HepG2 (cell line): Measurements from ENCODE around the gene SECTM1. TPM values are rescaled to one million over a fixed set of nuclear protein-coding genes. Genes with fewer than 3 reads are reported as not detected.

ENCODE experiments used
- ATAC-seq: fragments of 200-7000 bp; cut with Tn5 transposase; 3 replicates; pipeline ENCODE4 v1.9.1; 2020; ENCODE audit warnings: mild to moderate bottlenecking, moderate library complexity
- BruUV-seq: library from RNA; stranded (reverse); fragments of 400-500 nt; replicated peaks from 2 replicates; lab custom pipeline; 2021; lab: Mats Ljungman, UMichigan
- CTCF ChIA-PET: fragments of 300-600 bp; formaldehyde crosslinking; extraction: SDS; loops from one replicate; lab custom pipeline; 2021; ENCODE audit warnings: low total read pairs, inconsistent platforms, low intra/inter-chr PET ratio; lab: Yijun Ruan, JAX
- POLR2A ChIA-PET: fragments of 350-600 bp; sonication (Branson Sonifier 250); formaldehyde crosslinking; loops from one replicate; lab custom pipeline; 2020; ENCODE audit warnings: antibody characterized with exemption, inconsistent platforms; lab: Yijun Ruan, JAX
- DNase-seq: peaks from one replicate; pipeline ENCODE4 v3.0.0-alpha.2; 2015; ENCODE audit warnings: low spot score
- FAIRE-seq: peaks from 3 replicates; lab custom pipeline; 2011; peaks lifted over from hg19 to GRCh38; lab: Jason Lieb, UNC
- H2AFZ ChIP-seq: one replicate; pipeline ENCODE4 v1.6.1; 2011; ENCODE audit warnings: low read length, inconsistent platforms
- H3K27ac ChIP-seq: fragments of 300-600 bp; 3 replicates; pipeline ENCODE4 v1.8.0; 2011; ENCODE audit warnings: mixed run types, mild to moderate bottlenecking, mixed read lengths, low read length, inconsistent platforms; ENCODE audit not compliant: insufficient read depth; ENCODE audit errors: extremely low read length
- H3K27me3 ChIP-seq, 2 experiments: fragments of 200-600 bp in 1 of 2; 2 replicates in 1 of 2; 3 replicates in 1 of 2; pipeline versions ENCODE4 v1.6.0 to v1.8.0; 2011; ENCODE audit warnings: low read length in 2 of 2, mild to moderate bottlenecking in 2 of 2, moderate library complexity in 2 of 2, inconsistent platforms in 1 of 2; ENCODE audit not compliant: insufficient read depth in 2 of 2, control insufficient read depth in 1 of 2
- H3K36me3 ChIP-seq, 2 experiments: fragments of 200-600 bp in 1 of 2; replicated peaks in 1 of 2; 2 replicates in 1 of 2; 3 replicates in 1 of 2; pipeline versions ENCODE4 v1.5.1 to v1.8.0; 2011; ENCODE audit warnings: low read length in 2 of 2, inconsistent platforms in 1 of 2; ENCODE audit not compliant: insufficient read depth in 2 of 2, control insufficient read depth in 1 of 2
- H3K4me1 ChIP-seq: 2 replicates; pipeline ENCODE4 v1.5.1; 2012; ENCODE audit warnings: low read length, inconsistent platforms; ENCODE audit not compliant: insufficient read depth
- H3K4me2 ChIP-seq: 2 replicates; pipeline ENCODE4 v1.6.0; 2011; ENCODE audit warnings: low read depth, low read length, inconsistent platforms
- H3K4me3 ChIP-seq, 3 experiments: fragments of 200-600 bp in 1 of 3; sonication (generic), shearing (Covaris generic) in 1 of 3; replicated peaks in 1 of 3; 2 replicates each; pipeline ENCODE4 v1.5.1; 2011 to 2016; ENCODE audit warnings: low read length in 3 of 3, inconsistent platforms in 2 of 3, low read depth in 2 of 3, mild to moderate bottlenecking in 2 of 3, control low read depth in 1 of 3, mixed read lengths in 1 of 3; ENCODE audit not compliant: insufficient read depth in 1 of 3
- H3K79me2 ChIP-seq: one replicate; pipeline ENCODE4 v1.6.1; 2011; ENCODE audit warnings: low read length, inconsistent platforms; ENCODE audit not compliant: insufficient read depth
- H3K9ac ChIP-seq: 2 replicates; pipeline ENCODE4 v1.6.0; 2011; ENCODE audit warnings: mild to moderate bottlenecking, low read depth, low read length, inconsistent platforms; ENCODE audit not compliant: insufficient read depth
- H3K9me3 ChIP-seq: 2 replicates; pipeline ENCODE4 v1.5.1; 2012; ENCODE audit warnings: mild to moderate bottlenecking, low read length
- H4K20me1 ChIP-seq: 2 replicates; pipeline ENCODE4 v1.6.0; 2011; ENCODE audit warnings: inconsistent platforms, mild to moderate bottlenecking, low read length, moderate library complexity; ENCODE audit not compliant: insufficient read depth
- CAMTA2 ChIP-seq: sonication (generic); formaldehyde crosslinking; IDR thresholded peaks from 2 replicates; pipeline ENCODE4 v1.4.0; 2020; ENCODE audit warnings: mild to moderate bottlenecking, missing genetic modification reagents, borderline replicate concordance
- DNMT3B ChIP-seq: conservative IDR thresholded peaks from 2 replicates; pipeline ENCODE4 v1.6.1; 2016; ENCODE audit warnings: missing biosample characterization, control low read depth
- HMGA1 ChIP-seq: sonication (generic); formaldehyde crosslinking; conservative IDR thresholded peaks from 2 replicates; pipeline ENCODE4 v1.4.0; 2020; ENCODE audit warnings: missing genetic modification reagents
- ISL2 ChIP-seq: sonication (generic); formaldehyde crosslinking; IDR thresholded peaks from 2 replicates; pipeline ENCODE4 v1.5.0; 2020; ENCODE audit warnings: missing genetic modification reagents
- JARID2 ChIP-seq: sonication (generic); formaldehyde crosslinking; IDR thresholded peaks from 2 replicates; pipeline ENCODE4 v1.8.1; 2023; ENCODE audit warnings: missing genetic modification reagents, inconsistent platforms; ENCODE audit not compliant: insufficient replicate concordance
- JUNB ChIP-seq: sonication (generic); formaldehyde crosslinking; IDR thresholded peaks from 2 replicates; pipeline ENCODE4 v1.8.0; 2022; ENCODE audit warnings: missing genetic modification reagents, mild to moderate bottlenecking, borderline replicate concordance
- KDM2A ChIP-seq: sonication (generic); formaldehyde crosslinking; IDR thresholded peaks from 2 replicates; pipeline ENCODE4 v1.4.0; 2020; ENCODE audit warnings: low read depth, missing genetic modification reagents, borderline replicate concordance
- MEF2D ChIP-seq: sonication (generic); formaldehyde crosslinking; IDR thresholded peaks from 2 replicates; pipeline ENCODE4 v1.5.1; 2020; ENCODE audit warnings: mild to moderate bottlenecking, missing genetic modification reagents
- NR3C1 ChIP-seq: sonication (generic); formaldehyde crosslinking; IDR thresholded peaks from 2 replicates; pipeline ENCODE4 v1.4.0; 2020; ENCODE audit warnings: missing genetic modification reagents
- PHF21A ChIP-seq: sonication (generic); formaldehyde crosslinking; IDR thresholded peaks from 2 replicates; pipeline ENCODE4 v1.5.0; 2020; ENCODE audit warnings: mild to moderate bottlenecking, missing genetic modification reagents
- SMAD9 ChIP-seq: sonication (generic); formaldehyde crosslinking; IDR thresholded peaks from 2 replicates; pipeline ENCODE4 v1.5.1; 2020; ENCODE audit warnings: mild to moderate bottlenecking, missing genetic modification reagents
- SMARCC2 ChIP-seq: fragments of 450-650 bp; IDR thresholded peaks from 2 replicates; pipeline ENCODE4 v1.6.1; 2017; ENCODE audit warnings: antibody characterized with exemption, mild to moderate bottlenecking
- SRY ChIP-seq: sonication (generic); formaldehyde crosslinking; IDR thresholded peaks from 2 replicates; pipeline ENCODE4 v1.8.0; 2022; ENCODE audit warnings: mild to moderate bottlenecking, missing genetic modification reagents
- ZNF264 ChIP-seq: sonication (generic); formaldehyde crosslinking; IDR thresholded peaks from 2 replicates; pipeline ENCODE4 v1.4.0; 2020; ENCODE audit warnings: missing genetic modification reagents
- ZNF383 ChIP-seq: sonication (generic); formaldehyde crosslinking; IDR thresholded peaks from 2 replicates; pipeline ENCODE4 v1.4.0; 2020; ENCODE audit warnings: missing genetic modification reagents, mild to moderate bottlenecking, borderline replicate concordance
- ZNF660 ChIP-seq: sonication (generic); formaldehyde crosslinking; IDR thresholded peaks from 2 replicates; pipeline ENCODE4 v1.5.1; 2020; ENCODE audit warnings: mild to moderate bottlenecking, low read depth, missing genetic modification reagents, borderline replicate concordance
- ZNF850 ChIP-seq: sonication (generic); formaldehyde crosslinking; conservative IDR thresholded peaks from 2 replicates; pipeline ENCODE4 v1.9.0; 2021; ENCODE audit warnings: mild to moderate bottlenecking, missing genetic modification reagents
- WGBS: methylation state at CpG from one replicate; pipeline ENCODE4 v1.1.6; 2017; ENCODE audit warnings: low lambda C conversion rate; 5-methylcytosine and 5-hydroxymethylcytosine counted together
- in situ Hi-C: cut with HindIII; loops from 2 replicates; pipeline ENCODE4 v1.10.0; 2017; ENCODE audit warnings: low pct_unique_long_range_greater_than_20kb; ENCODE audit not compliant: extremely low pct_ligation_motif_present
- intact Hi-C: fragments of 100-400 bp; cut with micrococcal nuclease; formaldehyde crosslinking; loops from one replicate; pipeline ENCODE4 v1.10.0; 2022; ENCODE audit not compliant: unreplicated experiment
- polyA plus RNA-seq, 8 experiments: library from polyadenylated mRNA; depleted of rRNA in 3 of 8; stranded (reverse) in 7 of 8; unstranded in 1 of 8; fragments of >200 nt; fragmentation: Illumina TruSeq in 4 of 8; extraction: Trizol in 4 of 8; gene quantifications; 2 replicates each; pipeline versions ENCODE4 v1.2.1 to v1.2.3, GENCODE V29; 2011 to 2016; ENCODE audit warnings: low read depth in 4 of 8, missing spikeins in 1 of 8, mixed read lengths in 1 of 8; ENCODE audit not compliant: insufficient read depth in 1 of 8
- total RNA-seq, 5 experiments: library from RNA; depleted of rRNA; stranded (reverse); fragments of >200 nt; fragmentation: Illumina TruSeq; extraction: Trizol; gene quantifications; 2 replicates each; pipeline ENCODE4 v1.2.3, GENCODE V29; 2016; ENCODE audit warnings: low read depth in 1 of 5
- TF ChIP-seq, protein P1 (sequence below): IDR thresholded peaks from 2 replicates; pipeline ENCODE4 v1.4.0; 2020; ENCODE audit warnings: mild to moderate bottlenecking, missing genetic modification reagents
- TF ChIP-seq, protein P2 (sequence below): IDR thresholded peaks from 2 replicates; pipeline ENCODE4 v1.6.1; 2012; ENCODE audit warnings: inconsistent platforms

The SECTM1 gene
- total and polyA plus RNA-seq, 2 of the 13 experiments (the other 11 are each of a cell fraction or from before 2014, with no cell fraction given): 3.5 to 5.3 TPM

DNA sequence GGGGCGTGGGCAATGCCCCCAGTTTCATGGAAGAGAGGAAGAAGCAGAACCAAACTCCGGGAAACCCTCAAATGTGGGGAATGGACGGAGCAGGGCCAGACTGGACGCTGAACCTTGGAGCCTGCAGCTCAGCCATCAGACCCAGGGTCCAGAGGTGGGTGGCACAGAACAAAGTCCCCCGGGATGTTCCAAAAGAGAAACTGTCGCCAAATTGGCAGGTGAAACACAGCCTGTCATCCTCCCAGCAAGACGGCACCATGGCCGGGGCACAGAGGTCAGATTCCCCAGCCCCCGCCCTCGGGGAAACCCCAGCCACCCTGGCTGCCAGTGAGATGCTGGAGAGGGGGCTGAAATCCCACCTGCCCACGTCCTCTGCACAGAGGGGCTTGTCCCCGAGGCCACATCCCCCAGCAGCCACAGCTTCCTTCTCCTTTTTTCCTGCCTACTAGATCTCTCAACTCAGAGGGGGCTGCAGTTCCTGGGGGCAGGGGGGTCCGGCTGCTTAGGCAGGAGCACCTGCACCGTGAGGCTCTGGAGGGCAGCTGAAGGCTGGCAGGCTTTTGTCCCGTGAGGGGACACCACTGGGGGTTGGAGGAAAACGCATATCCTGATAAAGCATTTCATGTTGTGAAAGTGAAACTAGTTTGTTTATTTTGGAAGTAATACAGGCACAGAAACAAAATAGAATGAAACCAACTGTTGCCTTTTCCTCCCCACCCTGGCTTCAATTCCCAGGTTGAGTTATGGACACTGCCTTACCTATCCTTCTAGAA, 1.2 kb upstream of the SECTM1 start:
- H3K9ac ChIP-seq: peak overlapping the region; percentile 43
- peaks cover 88% of the 10 kb centered on the region for H3K4me1 ChIP-seq
- in situ Hi-C loops: no loop called here
- no peak for TF ChIP-seq PHF21A (CRISPR knock-in tag)
- TF ChIP-seq CAMTA2 (CRISPR knock-in tag): no peak
- TF ChIP-seq SMAD9 (CRISPR knock-in tag): no peak
- no peak for TF ChIP-seq ZNF850 (CRISPR knock-in tag)
- peak; percentile 40; the same call in 1 of the 2 replicates for TF ChIP-seq KDM2A (CRISPR knock-in tag)
- no peak for TF ChIP-seq JUNB
- TF ChIP-seq SRY (CRISPR knock-in tag): no peak
- TF ChIP-seq ISL2 (CRISPR knock-in tag): no peak; the same call in 1 of the 2 replicates
- no peak for TF ChIP-seq ZNF660 (CRISPR knock-in tag)
- TF ChIP-seq DNMT3B (CRISPR knock-in tag): no peak
- TF ChIP-seq ZNF264: no peak
- TF ChIP-seq HMGA1 (CRISPR knock-in tag): no peak
- TF ChIP-seq, protein P1, sequence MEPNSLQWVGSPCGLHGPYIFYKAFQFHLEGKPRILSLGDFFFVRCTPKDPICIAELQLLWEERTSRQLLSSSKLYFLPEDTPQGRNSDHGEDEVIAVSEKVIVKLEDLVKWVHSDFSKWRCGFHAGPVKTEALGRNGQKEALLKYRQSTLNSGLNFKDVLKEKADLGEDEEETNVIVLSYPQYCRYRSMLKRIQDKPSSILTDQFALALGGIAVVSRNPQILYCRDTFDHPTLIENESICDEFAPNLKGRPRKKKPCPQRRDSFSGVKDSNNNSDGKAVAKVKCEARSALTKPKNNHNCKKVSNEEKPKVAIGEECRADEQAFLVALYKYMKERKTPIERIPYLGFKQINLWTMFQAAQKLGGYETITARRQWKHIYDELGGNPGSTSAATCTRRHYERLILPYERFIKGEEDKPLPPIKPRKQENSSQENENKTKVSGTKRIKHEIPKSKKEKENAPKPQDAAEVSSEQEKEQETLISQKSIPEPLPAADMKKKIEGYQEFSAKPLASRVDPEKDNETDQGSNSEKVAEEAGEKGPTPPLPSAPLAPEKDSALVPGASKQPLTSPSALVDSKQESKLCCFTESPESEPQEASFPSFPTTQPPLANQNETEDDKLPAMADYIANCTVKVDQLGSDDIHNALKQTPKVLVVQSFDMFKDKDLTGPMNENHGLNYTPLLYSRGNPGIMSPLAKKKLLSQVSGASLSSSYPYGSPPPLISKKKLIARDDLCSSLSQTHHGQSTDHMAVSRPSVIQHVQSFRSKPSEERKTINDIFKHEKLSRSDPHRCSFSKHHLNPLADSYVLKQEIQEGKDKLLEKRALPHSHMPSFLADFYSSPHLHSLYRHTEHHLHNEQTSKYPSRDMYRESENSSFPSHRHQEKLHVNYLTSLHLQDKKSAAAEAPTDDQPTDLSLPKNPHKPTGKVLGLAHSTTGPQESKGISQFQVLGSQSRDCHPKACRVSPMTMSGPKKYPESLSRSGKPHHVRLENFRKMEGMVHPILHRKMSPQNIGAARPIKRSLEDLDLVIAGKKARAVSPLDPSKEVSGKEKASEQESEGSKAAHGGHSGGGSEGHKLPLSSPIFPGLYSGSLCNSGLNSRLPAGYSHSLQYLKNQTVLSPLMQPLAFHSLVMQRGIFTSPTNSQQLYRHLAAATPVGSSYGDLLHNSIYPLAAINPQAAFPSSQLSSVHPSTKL (CRISPR knock-in tag): no peak
- no peak for TF ChIP-seq JARID2 (CRISPR knock-in tag)
- TF ChIP-seq NR3C1 (CRISPR knock-in tag): no peak
- TF ChIP-seq, protein P2, sequence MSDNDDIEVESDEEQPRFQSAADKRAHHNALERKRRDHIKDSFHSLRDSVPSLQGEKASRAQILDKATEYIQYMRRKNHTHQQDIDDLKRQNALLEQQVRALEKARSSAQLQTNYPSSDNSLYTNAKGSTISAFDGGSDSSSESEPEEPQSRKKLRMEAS: peak; percentile 1; the same call in 1 of the 2 replicates
- TF ChIP-seq MEF2D (CRISPR knock-in tag): peak; percentile 62; the same call in 1 of the 2 replicates
- no peak for TF ChIP-seq SMARCC2
- TF ChIP-seq ZNF383 (CRISPR knock-in tag): no peak

More for the DNA sequence above, 1.2 kb upstream of the SECTM1 start:
- no peak for DNase-seq
- ChIA-PET POLR2A (interaction anchor here (1.1 to 20.8 kb wide), 5 partner anchors 7 to 42 kb away, joined by 3 to 270 read pairs (median 44); no protein-coding TSS in a partner anchor), CTCF (no interaction called here)
- peaks cover 3% of the 10 kb centered on the region for H3K79me2 ChIP-seq
- H3K27me3 ChIP-seq: no peaks in the 10 kb centered on the region
- no peaks in the 10 kb centered on the region for H3K9me3 ChIP-seq
- peak overlapping the region; percentile 38 for H3K27ac ChIP-seq
- WGBS: 25% methylated on average over 16 of the region's 16 CpGs
- H2AFZ ChIP-seq: no peak overlapping the region
- BruUV-seq: no TSS peak
- intact Hi-C loops: loop anchor here (5.0 to 10.0 kb wide), 2 partner anchors 33 to 180 kb away; partner anchors contain the start of gene FOXK2
- peak; percentile 73 for FAIRE-seq
- peak overlapping the region; percentile 71 for H3K4me2 ChIP-seq
- H3K36me3 ChIP-seq: no peaks in the 10 kb centered on the region
- H3K4me3 ChIP-seq: peak overlapping the region; percentile 25 to 63 (median 33); a peak in 5 of 6 replicates
- ATAC-seq: no peak
- no peaks in the 10 kb centered on the region for H4K20me1 ChIP-seq
